ENCODE measurements around the gene BCOR. TPM values are rescaled to one million over a fixed set of nuclear protein-coding genes. Genes with fewer than 3 reads are reported as not detected.

BCOR gene
- total RNA-seq, 1 experiment from 2014 or later, result 134 TPM

GRCh38 chrX:40143001-40143400 lies 45.2 kb upstream of the BCOR start:
- H3K18ac ChIP-seq (ENCODE audit: insufficient read length, low read depth, low read length), result no peak overlapping the region
- peaks cover 37 to 51% of the 10 kb centered on the region in 2 experiments for H3K4me1 Mint-ChIP-seq
- no peaks in the 10 kb centered on the region for H3K9me3 ChIP-seq (ENCODE audit: control insufficient read depth, low read depth, low read length)
- no peak overlapping the region for H3K4ac ChIP-seq (ENCODE audit: low read depth, low read length)
- H3K9me3 Mint-ChIP-seq, result peaks cover 53 to 60% of the 10 kb centered on the region in 2 experiments
- H3K56ac ChIP-seq (ENCODE audit: insufficient read length, low read depth, low read length), result no peak overlapping the region
- H2BK120ac ChIP-seq (ENCODE audit: low read depth, low read length, poor library complexity, severe bottlenecking), result no peak overlapping the region
- TF ChIP-seq CTCF (conservative IDR thresholded peaks at IDR 0.05), result no peak
- H3K4me1 ChIP-seq (ENCODE audit: insufficient read depth, low read length), result peaks cover 18% of the 10 kb centered on the region; the same call in 1 of the 2 replicates
- no peak overlapping the region for H3K27ac Mint-ChIP-seq
- no peak overlapping the region for H3K9ac ChIP-seq (ENCODE audit: extremely low read depth, insufficient read length, low read length)
- DNase-seq, result peak; percentile 69
- H2AK5ac ChIP-seq (ENCODE audit: insufficient read length, low read length), result no peak overlapping the region
- H3K4me2 ChIP-seq (ENCODE audit: insufficient read depth, insufficient read length, low read length), result no peak overlapping the region
- H3K23me2 ChIP-seq (ENCODE audit: insufficient read length, low read depth, low read length, poor library complexity, severe bottlenecking), result peaks cover 21% of the 10 kb centered on the region
- H3K23ac ChIP-seq (ENCODE audit: insufficient read length, low read depth, low read length), result no peak overlapping the region
- no peaks in the 10 kb centered on the region for H3K79me2 ChIP-seq (ENCODE audit: insufficient read depth, low read length)
- no peak overlapping the region for H2BK15ac ChIP-seq (ENCODE audit: low read depth, low read length)
- H3K27ac ChIP-seq (ENCODE audit: insufficient read length, low read depth, low read length), result no peak overlapping the region
- no peak overlapping the region for H2BK20ac ChIP-seq (ENCODE audit: low read depth, low read length, poor library complexity, severe bottlenecking)
- no peak overlapping the region for H4K5ac ChIP-seq (ENCODE audit: insufficient read length, low read depth, low read length)
- no peak overlapping the region for H4K8ac ChIP-seq (replicated peaks; ENCODE audit: insufficient read length, low read depth, low read length)
- H2BK12ac ChIP-seq (ENCODE audit: insufficient read length, low read depth, low read length), result no peak overlapping the region
- no peak overlapping the region for H3T11ph ChIP-seq (ENCODE audit: low read length)
- peaks cover 0 to 9% (median 6%) of the 10 kb centered on the region in 3 experiments; a peak in 5 of 7 replicates for H3K36me3 Mint-ChIP-seq (ENCODE audit: insufficient read depth in 1 of 3, low read depth in 3 of 3)
- H3K14ac ChIP-seq (ENCODE audit: insufficient read depth, low read length), result no peak overlapping the region
- H3K27me3 Mint-ChIP-seq (ENCODE audit: low read depth), result peaks cover 78% of the 10 kb centered on the region
- no CpG with 5 or more reads among the region's 10 CpGs for WGBS (ENCODE audit: extremely low coverage, insufficient read length, low lambda C conversion rate)
- no peak overlapping the region for H2BK5ac ChIP-seq (ENCODE audit: insufficient read length, low read length)
- peaks cover 18% of the 10 kb centered on the region for H3K27me3 ChIP-seq (ENCODE audit: insufficient read depth, low read length)
- peaks cover 2% of the 10 kb centered on the region for H3K79me1 ChIP-seq (ENCODE audit: insufficient read depth, low read depth, low read length, poor library complexity, severe bottlenecking)
- H4K91ac ChIP-seq (ENCODE audit: insufficient read length, low read depth, low read length), result no peak overlapping the region
- H3K4me3 Mint-ChIP-seq, result peak overlapping the region in 1 of 2 experiments; percentile 17; a peak in 1 of 5 replicates
- H2AFZ ChIP-seq (ENCODE audit: low read length), result no peak overlapping the region
- no peaks in the 10 kb centered on the region for H4K20me1 ChIP-seq (ENCODE audit: control insufficient read depth, insufficient read depth, insufficient read length)

All from H9 (cell line).